CD4-positive, alpha-beta memory T cell (primary cell): ENCODE data around the gene HOXB9. TPM values are rescaled to one million over a fixed set of nuclear protein-coding genes. Genes with fewer than 3 reads are reported as not detected.

Experiments used
- CTCF ChIA-PET: fragments of 350-600 bp; sonication (Branson Sonifier 250); formaldehyde crosslinking; loops from one replicate; lab custom pipeline; 2021; ENCODE audit warnings: inconsistent platforms; ENCODE audit not compliant: partially characterized antibody; lab: Charles Lee
- POLR2A ChIA-PET: fragments of 350-600 bp; sonication (Branson Sonifier 250); formaldehyde crosslinking; loops from one replicate; lab custom pipeline; 2021; ENCODE audit not compliant: partially characterized antibody; lab: Charles Lee
- DNase-seq, 5 donors: peaks; one replicate each; pipeline versions ENCODE4 v3.0.0 to v3.0.0-alpha.2; 2020 to 2022; ENCODE audit warnings: mixed read lengths in 1 of 5
- H3K27ac ChIP-seq: one replicate; pipeline ENCODE4 v1.7.0; 2013; ENCODE audit warnings: low read depth, low read length
- H3K27me3 ChIP-seq: 2 replicates; pipeline ENCODE4 v1.7.0; 2013; ENCODE audit warnings: mild to moderate bottlenecking, low read length, moderate library complexity; ENCODE audit not compliant: insufficient read depth
- H3K36me3 ChIP-seq: 2 replicates; pipeline ENCODE4 v1.7.0; 2013; ENCODE audit warnings: mild to moderate bottlenecking, low read length, moderate library complexity; ENCODE audit not compliant: insufficient read depth
- H3K4me1 ChIP-seq: 2 replicates; pipeline ENCODE4 v1.7.0; 2013; ENCODE audit warnings: mild to moderate bottlenecking, low read length, moderate library complexity; ENCODE audit not compliant: insufficient read depth
- H3K4me3 ChIP-seq, 2 donors: one replicate each; pipeline ENCODE4 v1.7.0; 2013; ENCODE audit warnings: low read length in 2 of 2, mild to moderate bottlenecking in 1 of 2
- H3K9me3 ChIP-seq, 2 donors: one replicate each; pipeline ENCODE4 v1.7.0; 2013; ENCODE audit warnings: low read length in 2 of 2, control low read depth in 1 of 2; ENCODE audit not compliant: control insufficient read depth in 1 of 2
- H3K27ac Mint-ChIP-seq, 7 donors: one replicate each; pipeline ENCODE4 v1.8.0; 2020 to 2021; ENCODE audit warnings: mixed read lengths in 7 of 7, mild to moderate bottlenecking in 6 of 7, inconsistent platforms in 3 of 7, moderate library complexity in 3 of 7
- H3K27me3 Mint-ChIP-seq, 2 donors: one replicate each; pipeline ENCODE4 v1.8.0; 2020 to 2021; ENCODE audit warnings: mixed read lengths in 2 of 2
- H3K36me3 Mint-ChIP-seq, 2 donors: one replicate each; pipeline ENCODE4 v1.8.0; 2020 to 2021; ENCODE audit warnings: mixed read lengths in 2 of 2, inconsistent platforms in 1 of 2, mild to moderate bottlenecking in 1 of 2
- H3K4me1 Mint-ChIP-seq, 4 donors: one replicate each; pipeline ENCODE4 v1.8.0; 2020 to 2021; ENCODE audit warnings: mixed read lengths in 4 of 4, mild to moderate bottlenecking in 1 of 4
- H3K4me3 Mint-ChIP-seq, 8 donors: one replicate each; pipeline ENCODE4 v1.8.0; 2020 to 2021; ENCODE audit warnings: mixed read lengths in 8 of 8, mild to moderate bottlenecking in 7 of 8, moderate library complexity in 6 of 8, inconsistent platforms in 3 of 8
- H3K9me3 Mint-ChIP-seq, 8 donors: one replicate each; pipeline ENCODE4 v1.8.0; 2020 to 2021; ENCODE audit warnings: mixed read lengths in 8 of 8, mild to moderate bottlenecking in 5 of 8, inconsistent platforms in 3 of 8, moderate library complexity in 1 of 8
- intact Hi-C: fragments of 100-400 bp; cut with micrococcal nuclease; formaldehyde crosslinking; loops from one replicate; pipeline ENCODE4 v1.15.1; 2023
- polyA plus RNA-seq, 2 donors: library from polyadenylated mRNA; unstranded; fragments of 300-500 nt; fragmentation: Illumina TruSeq; gene quantifications; one replicate each; pipeline ENCODE4 v1.2.3, GENCODE V29; 2021
- total RNA-seq, 2 experiments: library from RNA; stranded (reverse); gene quantifications; one replicate each; pipeline ENCODE4 v1.2.3, GENCODE V29; 2021

The HOXB9 gene
- total and polyA plus RNA-seq, 4 experiments from 2014 or later: not detected

DNA sequence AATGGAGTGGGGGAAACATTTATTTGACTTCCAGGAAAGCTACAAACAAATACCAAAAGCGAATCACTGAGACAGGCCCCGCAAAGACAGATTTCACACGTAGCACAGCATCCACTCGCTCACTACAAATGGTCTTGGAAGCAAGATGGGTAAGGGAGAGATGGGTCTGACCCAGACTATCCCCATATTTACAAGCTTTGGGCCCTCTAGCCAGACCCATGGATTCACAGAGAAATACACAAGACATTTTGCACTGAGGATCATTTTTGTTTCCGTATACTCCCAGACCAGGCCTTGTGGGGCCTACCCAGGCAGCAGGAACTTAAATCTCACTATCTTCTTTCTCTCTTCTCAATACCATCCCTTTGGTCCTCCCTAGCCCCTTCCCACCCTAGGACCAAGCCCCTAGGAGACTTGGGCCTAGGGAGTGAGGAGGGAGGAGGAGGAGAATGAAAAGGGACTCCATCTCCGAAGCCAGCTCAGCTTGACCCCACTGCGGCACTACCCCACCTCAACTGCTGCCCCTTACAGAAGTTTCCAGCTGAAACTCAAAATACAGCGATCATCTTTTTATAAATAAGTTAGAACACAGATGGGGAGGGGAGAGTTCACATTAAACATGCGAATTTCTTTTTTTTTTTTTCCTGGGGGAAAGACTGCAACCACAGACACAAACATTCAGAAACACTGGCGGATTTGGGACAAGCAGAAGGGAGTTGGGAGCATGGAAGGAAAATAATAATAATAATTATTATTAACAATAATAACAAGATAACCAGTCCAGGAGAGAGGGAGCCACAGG is 34.7 kb downstream of the HOXB9 start:
- Histone ChIP-seq H3K36me3 (no peaks in the 10 kb centered on the region), H3K27ac (no peak overlapping the region), H3K4me3 (no peak overlapping the region), H3K9me3 (no peaks in the 10 kb centered on the region), H3K27me3 (peaks cover 39% of the 10 kb centered on the region), H3K4me1 (peaks cover 24% of the 10 kb centered on the region)
- H3K36me3 Mint-ChIP-seq: no peaks in the 10 kb centered on the region
- H3K27ac Mint-ChIP-seq: no peak overlapping the region
- ChIA-PET CTCF (interaction anchor here (1.3 to 6.0 kb wide), 8 partner anchors 27 to 328 kb away, joined by 3 to 59 read pairs (median 29); no protein-coding TSS in a partner anchor), POLR2A (interaction anchor here (1.9 kb wide), 1 partner anchor 13 kb away, joined by 8 read pairs; the partner anchor contains the start of gene HOXB4)
- peaks cover 42 to 65% of the 10 kb centered on the region in 2 donors for H3K27me3 Mint-ChIP-seq
- DNase-seq: no peak
- peaks cover 0 to 2% (median 0%) of the 10 kb centered on the region in 8 donors for H3K9me3 Mint-ChIP-seq
- peaks cover 11 to 36% (median 25%) of the 10 kb centered on the region in 4 donors for H3K4me1 Mint-ChIP-seq
- H3K4me3 Mint-ChIP-seq: peak overlapping the region in 3 of 8 donors; percentile 23 to 54 (median 35)
- intact Hi-C loops: loop anchor here (5.0 kb wide), 1 partner anchor 564 kb away; no protein-coding TSS in a partner anchor

DNA sequence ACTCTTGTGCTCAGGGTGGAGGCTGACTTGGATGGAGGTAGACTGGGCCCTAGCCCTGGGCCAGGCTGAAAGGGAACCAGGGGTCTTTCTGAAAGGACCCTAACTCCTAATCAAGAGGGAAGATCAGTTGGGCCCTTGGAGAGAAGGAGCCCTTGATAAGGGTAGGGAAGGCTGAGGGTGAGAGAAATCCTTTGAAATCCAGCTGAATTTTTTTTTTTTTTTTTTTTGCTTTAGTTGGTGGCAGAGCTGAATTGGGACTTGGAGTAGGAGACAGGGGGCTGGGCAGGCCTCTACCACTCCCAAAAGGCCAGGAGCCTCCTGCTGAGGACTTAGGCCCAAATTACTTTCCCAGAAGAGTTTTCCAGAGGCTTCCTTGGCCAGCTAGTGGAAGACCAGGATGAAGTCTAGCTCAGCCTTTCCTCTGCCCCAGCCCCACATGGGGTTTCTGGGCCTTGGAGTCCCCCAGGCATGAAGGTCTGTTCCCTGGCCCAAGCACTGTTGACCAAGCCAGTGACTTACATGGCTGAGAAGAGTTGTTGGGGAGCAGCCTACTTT is 35.5 kb downstream of the HOXB9 start:
- ChIA-PET CTCF (interaction anchor here (1.3 to 6.0 kb wide), 6 partner anchors 28 to 282 kb away, joined by 3 to 59 read pairs (median 34); no protein-coding TSS in a partner anchor), POLR2A (no interaction called here)
- peaks cover 27% of the 10 kb centered on the region for H3K4me1 ChIP-seq
- no peak overlapping the region for H3K4me3 ChIP-seq
- H3K36me3 ChIP-seq: no peaks in the 10 kb centered on the region
- H3K9me3 Mint-ChIP-seq: peaks cover 0 to 2% (median 0%) of the 10 kb centered on the region in 8 donors
- peak overlapping the region in 1 of 8 donors; percentile 59 for H3K4me3 Mint-ChIP-seq
- no peak overlapping the region for H3K27ac ChIP-seq
- H3K27me3 Mint-ChIP-seq: peaks cover 43 to 67% of the 10 kb centered on the region in 2 donors
- H3K27me3 ChIP-seq: peaks cover 43% of the 10 kb centered on the region
- no peaks in the 10 kb centered on the region for H3K9me3 ChIP-seq
- peaks cover 15 to 40% (median 30%) of the 10 kb centered on the region in 4 donors for H3K4me1 Mint-ChIP-seq
- DNase-seq: no peak
- peaks cover 0 to 2% of the 10 kb centered on the region in 2 donors for H3K36me3 Mint-ChIP-seq
- no peak overlapping the region for H3K27ac Mint-ChIP-seq
- intact Hi-C loops: loop anchor here (5.0 kb wide), 1 partner anchor 563 kb away; no protein-coding TSS in a partner anchor

- no peak within 1 kb of the TSS for H3K4me3 ChIP-seq
- peaks cover 33% of the 10 kb centered on the region for H3K4me1 ChIP-seq
- ChIA-PET POLR2A (no interaction called here), CTCF (interaction anchor here (1.3 to 6.0 kb wide), 7 partner anchors 98 to 281 kb away, joined by 3 to 59 read pairs (median 7); no protein-coding TSS in a partner anchor)
- H3K4me3 Mint-ChIP-seq: peak within 1 kb of the TSS in 1 of 8 donors; percentile 59
- peaks cover 0 to 2% (median 0%) of the 10 kb centered on the region in 8 donors for H3K9me3 Mint-ChIP-seq
- intact Hi-C loops: loop anchor here (5.0 kb wide), 1 partner anchor 563 kb away; no protein-coding TSS in a partner anchor
- H3K9me3 ChIP-seq: no peaks in the 10 kb centered on the region
- H3K27ac Mint-ChIP-seq: no peak within 1 kb of the TSS
- peaks cover 42 to 67% of the 10 kb centered on the region in 2 donors for H3K27me3 Mint-ChIP-seq
- H3K27ac ChIP-seq: no peak within 1 kb of the TSS
- DNase-seq: no peak
- H3K36me3 Mint-ChIP-seq: peaks cover 0 to 5% of the 10 kb centered on the region in 2 donors
- H3K27me3 ChIP-seq: peaks cover 38% of the 10 kb centered on the region
- H3K4me1 Mint-ChIP-seq: peaks cover 17 to 46% (median 35%) of the 10 kb centered on the region in 4 donors
- H3K36me3 ChIP-seq: no peaks in the 10 kb centered on the region
These were observed 36.1 kb downstream of the HOXB9 start, which contains the start of gene HOXB3 for GRCh38 chr17:48589831-48590606. TSS of gene HOXB3 (minus strand) at chr17:48590241. CDS start at chr17:48552474, 37,767 bp downstream.

DNA sequence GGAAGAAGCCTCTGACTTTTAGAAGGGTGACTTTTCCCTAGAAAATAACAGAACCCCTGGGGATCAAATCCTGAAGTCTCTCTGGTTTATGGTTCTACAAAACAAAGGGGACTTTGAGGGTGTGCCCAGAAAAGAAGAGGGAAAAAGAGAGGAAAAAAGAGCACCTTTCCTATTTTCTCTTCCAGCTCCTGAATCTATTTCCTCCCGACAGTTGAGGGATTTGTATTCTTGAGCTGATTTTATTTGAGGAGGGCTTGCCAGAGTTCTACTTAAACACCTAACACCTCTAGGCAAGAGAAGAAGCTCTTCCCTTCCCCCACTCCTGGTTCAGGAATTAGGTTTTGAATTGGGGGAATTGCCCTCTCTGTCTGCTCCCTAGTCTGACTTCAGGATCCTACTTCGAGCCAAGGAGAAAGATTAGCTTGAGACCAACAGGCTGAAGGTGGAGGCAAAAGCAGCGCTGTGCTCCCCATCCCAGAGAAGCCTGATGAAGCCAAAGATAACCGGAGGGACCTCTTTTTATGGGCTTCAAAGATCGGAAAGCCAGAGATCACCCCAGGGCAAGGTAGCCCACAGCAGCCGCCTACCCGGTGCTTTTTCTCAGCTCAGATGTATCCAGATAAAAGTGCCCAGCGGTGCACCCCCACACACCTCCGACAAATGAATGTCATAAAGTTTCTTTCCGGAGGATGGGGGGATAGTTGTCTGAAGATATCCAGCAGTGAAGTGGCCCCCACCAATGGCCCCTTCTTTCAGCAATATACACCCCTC is 36.9 kb downstream of the HOXB9 start:
- ChIA-PET POLR2A (no interaction called here), CTCF (interaction anchor here (1.4 to 2.6 kb wide), 4 partner anchors 100 to 281 kb away, joined by 4 to 11 read pairs (median 6); no protein-coding TSS in a partner anchor)
- Histone ChIP-seq H3K4me3 (no peak overlapping the region), H3K9me3 (no peaks in the 10 kb centered on the region), H3K36me3 (no peaks in the 10 kb centered on the region), H3K27ac (no peak overlapping the region), H3K4me1 (peaks cover 36% of the 10 kb centered on the region), H3K27me3 (peaks cover 36% of the 10 kb centered on the region)
- no peak for DNase-seq
- Mint-ChIP-seq H3K36me3 (peaks cover 0 to 5% of the 10 kb centered on the region in 2 donors), H3K27ac (no peak overlapping the region), H3K9me3 (peaks cover 0 to 2% (median 0%) of the 10 kb centered on the region in 8 donors), H3K27me3 (peaks cover 44 to 68% of the 10 kb centered on the region in 2 donors), H3K4me3 (no peak overlapping the region), H3K4me1 (peaks cover 18 to 49% (median 38%) of the 10 kb centered on the region in 4 donors)
- intact Hi-C loops: no loop called here

GRCh38 chr17:48588528-48588927 is 37.6 kb downstream of the HOXB9 start:
- no peaks in the 10 kb centered on the region for H3K9me3 ChIP-seq
- no peak overlapping the region for H3K4me3 ChIP-seq
- intact Hi-C loops: no loop called here
- H3K27me3 Mint-ChIP-seq: peaks cover 47 to 69% of the 10 kb centered on the region in 2 donors
- CTCF ChIA-PET: interaction anchor here (1.0 to 2.6 kb wide), 6 partner anchors 99 to 280 kb away, joined by 3 to 11 read pairs (median 4); no protein-coding TSS in a partner anchor
- POLR2A ChIA-PET: interaction anchor here (1.4 kb wide), 1 partner anchor 88 kb away, joined by 3 read pairs; no protein-coding TSS in a partner anchor
- peaks cover 34% of the 10 kb centered on the region for H3K4me1 ChIP-seq
- DNase-seq: no peak
- H3K9me3 Mint-ChIP-seq: peaks cover 0 to 2% (median 0%) of the 10 kb centered on the region in 8 donors
- H3K36me3 ChIP-seq: no peaks in the 10 kb centered on the region
- peak overlapping the region in 1 of 8 donors; percentile 50 for H3K4me3 Mint-ChIP-seq
- H3K27ac ChIP-seq: no peak overlapping the region
- H3K27ac Mint-ChIP-seq: no peak overlapping the region
- H3K4me1 Mint-ChIP-seq: peaks cover 18 to 47% (median 34%) of the 10 kb centered on the region in 4 donors
- H3K27me3 ChIP-seq: peaks cover 36% of the 10 kb centered on the region
- H3K36me3 Mint-ChIP-seq: peaks cover 0 to 5% of the 10 kb centered on the region in 2 donors

DNA sequence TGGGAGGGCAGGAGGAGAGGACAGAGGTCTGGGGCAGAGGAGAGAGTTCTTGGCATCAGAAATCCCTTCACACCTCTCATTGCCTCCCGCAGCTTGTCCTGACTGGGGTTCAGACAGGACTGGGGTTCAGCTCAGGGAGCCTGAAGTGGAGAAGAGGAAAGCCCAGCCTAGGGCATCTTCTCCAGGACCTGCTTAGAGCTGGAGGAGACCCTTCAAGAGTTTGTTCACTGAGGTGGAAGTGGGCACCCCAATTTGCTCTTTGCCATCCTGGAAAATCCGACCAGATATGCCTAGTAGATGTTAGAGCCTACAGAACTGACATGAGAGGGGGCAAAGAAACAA is 38.1 kb downstream of the HOXB9 start:
- Mint-ChIP-seq H3K4me3 (no peak overlapping the region), H3K27me3 (peaks cover 49 to 69% of the 10 kb centered on the region in 2 donors), H3K27ac (peak overlapping the region in 1 of 7 donors; percentile 2), H3K36me3 (peaks cover 0 to 5% of the 10 kb centered on the region in 2 donors), H3K4me1 (peaks cover 16 to 42% (median 32%) of the 10 kb centered on the region in 4 donors), H3K9me3 (peaks cover 0 to 2% (median 0%) of the 10 kb centered on the region in 8 donors)
- no peaks in the 10 kb centered on the region for H3K9me3 ChIP-seq
- intact Hi-C loops: no loop called here
- H3K4me3 ChIP-seq: no peak overlapping the region
- POLR2A ChIA-PET: interaction anchor here (1.4 to 2.3 kb wide), 2 partner anchors 87 to 254 kb away, joined by 3 to 6 read pairs; no protein-coding TSS in a partner anchor
- no peak overlapping the region for H3K27ac ChIP-seq
- no peak for DNase-seq
- CTCF ChIA-PET: interaction anchor here (0.8 to 2.6 kb wide), 9 partner anchors 99 to 563 kb away, joined by 3 to 11 read pairs (median 4); no protein-coding TSS in a partner anchor
- H3K36me3 ChIP-seq: no peaks in the 10 kb centered on the region
- peaks cover 32% of the 10 kb centered on the region for H3K27me3 ChIP-seq
- H3K4me1 ChIP-seq: peaks cover 29% of the 10 kb centered on the region
